ENCODE measurements around the gene SEPHS2. TPM values are rescaled to one million over a fixed set of nuclear protein-coding genes. Genes with fewer than 3 reads are reported as not detected.

SEPHS2 gene
- total RNA-seq, 1 experiment from 2014 or later = 53.5 TPM

GRCh38 chr16:30485818-30486436 lies 40.3 kb upstream of the SEPHS2 start:
- Mint-ChIP-seq H3K27ac (no peak overlapping the region), H3K27me3 (ENCODE audit: low read depth) (peaks cover 9% of the 10 kb centered on the region), H3K36me3 (no peaks in the 10 kb centered on the region), H3K9me3 (no peaks in the 10 kb centered on the region), H3K4me3 (no peak overlapping the region), H3K4me1 (peaks cover 14% of the 10 kb centered on the region)
- no peak for DNase-seq (ENCODE audit: low spot score)
- no peak for ATAC-seq
- ChIA-PET CTCF (interaction anchor here (0.7 kb wide), 1 partner anchor 56 kb away, joined by 3 read pairs; the partner anchor contains the start of gene DCTPP1), POLR2A (no interaction called here)
- TF ChIP-seq, protein P1, sequence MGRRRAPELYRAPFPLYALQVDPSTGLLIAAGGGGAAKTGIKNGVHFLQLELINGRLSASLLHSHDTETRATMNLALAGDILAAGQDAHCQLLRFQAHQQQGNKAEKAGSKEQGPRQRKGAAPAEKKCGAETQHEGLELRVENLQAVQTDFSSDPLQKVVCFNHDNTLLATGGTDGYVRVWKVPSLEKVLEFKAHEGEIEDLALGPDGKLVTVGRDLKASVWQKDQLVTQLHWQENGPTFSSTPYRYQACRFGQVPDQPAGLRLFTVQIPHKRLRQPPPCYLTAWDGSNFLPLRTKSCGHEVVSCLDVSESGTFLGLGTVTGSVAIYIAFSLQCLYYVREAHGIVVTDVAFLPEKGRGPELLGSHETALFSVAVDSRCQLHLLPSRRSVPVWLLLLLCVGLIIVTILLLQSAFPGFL (CRISPR knock-in tag; IDR thresholded peaks at IDR 0.05; ENCODE audit: borderline replicate concordance) = no peak
- no peak for TF ChIP-seq CDX4 (CRISPR knock-in tag; IDR thresholded peaks at IDR 0.05; ENCODE audit: borderline replicate concordance)
- TF ChIP-seq, protein P2, sequence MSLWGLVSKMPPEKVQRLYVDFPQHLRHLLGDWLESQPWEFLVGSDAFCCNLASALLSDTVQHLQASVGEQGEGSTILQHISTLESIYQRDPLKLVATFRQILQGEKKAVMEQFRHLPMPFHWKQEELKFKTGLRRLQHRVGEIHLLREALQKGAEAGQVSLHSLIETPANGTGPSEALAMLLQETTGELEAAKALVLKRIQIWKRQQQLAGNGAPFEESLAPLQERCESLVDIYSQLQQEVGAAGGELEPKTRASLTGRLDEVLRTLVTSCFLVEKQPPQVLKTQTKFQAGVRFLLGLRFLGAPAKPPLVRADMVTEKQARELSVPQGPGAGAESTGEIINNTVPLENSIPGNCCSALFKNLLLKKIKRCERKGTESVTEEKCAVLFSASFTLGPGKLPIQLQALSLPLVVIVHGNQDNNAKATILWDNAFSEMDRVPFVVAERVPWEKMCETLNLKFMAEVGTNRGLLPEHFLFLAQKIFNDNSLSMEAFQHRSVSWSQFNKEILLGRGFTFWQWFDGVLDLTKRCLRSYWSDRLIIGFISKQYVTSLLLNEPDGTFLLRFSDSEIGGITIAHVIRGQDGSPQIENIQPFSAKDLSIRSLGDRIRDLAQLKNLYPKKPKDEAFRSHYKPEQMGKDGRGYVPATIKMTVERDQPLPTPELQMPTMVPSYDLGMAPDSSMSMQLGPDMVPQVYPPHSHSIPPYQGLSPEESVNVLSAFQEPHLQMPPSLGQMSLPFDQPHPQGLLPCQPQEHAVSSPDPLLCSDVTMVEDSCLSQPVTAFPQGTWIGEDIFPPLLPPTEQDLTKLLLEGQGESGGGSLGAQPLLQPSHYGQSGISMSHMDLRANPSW (CRISPR knock-in tag; conservative IDR thresholded peaks at IDR 0.05; ENCODE audit: low read depth) = no peak
- TF ChIP-seq CTCF (IDR thresholded peaks at IDR 0.05) = no peak
- TF ChIP-seq TCF7 (CRISPR knock-in tag; IDR thresholded peaks at IDR 0.05; ENCODE audit: low read depth) = no peak
- no peak for TF ChIP-seq IRF2 (CRISPR knock-in tag; IDR thresholded peaks at IDR 0.05; ENCODE audit: borderline replicate concordance, low read depth)
- TF ChIP-seq ESRRA (CRISPR knock-in tag; IDR thresholded peaks at IDR 0.05; ENCODE audit: borderline replicate concordance) = no peak
- no peak for TF ChIP-seq MYBL2 (CRISPR knock-in tag; IDR thresholded peaks at IDR 0.05)
- TF ChIP-seq, protein P3, sequence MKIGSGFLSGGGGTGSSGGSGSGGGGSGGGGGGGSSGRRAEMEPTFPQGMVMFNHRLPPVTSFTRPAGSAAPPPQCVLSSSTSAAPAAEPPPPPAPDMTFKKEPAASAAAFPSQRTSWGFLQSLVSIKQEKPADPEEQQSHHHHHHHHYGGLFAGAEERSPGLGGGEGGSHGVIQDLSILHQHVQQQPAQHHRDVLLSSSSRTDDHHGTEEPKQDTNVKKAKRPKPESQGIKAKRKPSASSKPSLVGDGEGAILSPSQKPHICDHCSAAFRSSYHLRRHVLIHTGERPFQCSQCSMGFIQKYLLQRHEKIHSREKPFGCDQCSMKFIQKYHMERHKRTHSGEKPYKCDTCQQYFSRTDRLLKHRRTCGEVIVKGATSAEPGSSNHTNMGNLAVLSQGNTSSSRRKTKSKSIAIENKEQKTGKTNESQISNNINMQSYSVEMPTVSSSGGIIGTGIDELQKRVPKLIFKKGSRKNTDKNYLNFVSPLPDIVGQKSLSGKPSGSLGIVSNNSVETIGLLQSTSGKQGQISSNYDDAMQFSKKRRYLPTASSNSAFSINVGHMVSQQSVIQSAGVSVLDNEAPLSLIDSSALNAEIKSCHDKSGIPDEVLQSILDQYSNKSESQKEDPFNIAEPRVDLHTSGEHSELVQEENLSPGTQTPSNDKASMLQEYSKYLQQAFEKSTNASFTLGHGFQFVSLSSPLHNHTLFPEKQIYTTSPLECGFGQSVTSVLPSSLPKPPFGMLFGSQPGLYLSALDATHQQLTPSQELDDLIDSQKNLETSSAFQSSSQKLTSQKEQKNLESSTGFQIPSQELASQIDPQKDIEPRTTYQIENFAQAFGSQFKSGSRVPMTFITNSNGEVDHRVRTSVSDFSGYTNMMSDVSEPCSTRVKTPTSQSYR (CRISPR knock-in tag; IDR thresholded peaks at IDR 0.05) = no peak
- no peak for TF ChIP-seq NFATC4 (CRISPR knock-in tag; IDR thresholded peaks at IDR 0.05)
- TF ChIP-seq NR2C2 (CRISPR knock-in tag; IDR thresholded peaks at IDR 0.05) = no peak

GRCh38 chr16:30484887-30485286 lies 39.2 kb upstream of the SEPHS2 start:
- Mint-ChIP-seq H3K4me3 (no peak overlapping the region), H3K27me3 (ENCODE audit: low read depth) (peaks cover 11% of the 10 kb centered on the region), H3K9me3 (no peaks in the 10 kb centered on the region), H3K4me1 (peaks cover 10% of the 10 kb centered on the region), H3K36me3 (no peaks in the 10 kb centered on the region), H3K27ac (no peak overlapping the region)
- no peak for DNase-seq (ENCODE audit: low spot score)
- ChIA-PET CTCF (no interaction called here), POLR2A (no interaction called here)
- ATAC-seq = no peak
- TF ChIP-seq FOXP4 (CRISPR knock-in tag; IDR thresholded peaks at IDR 0.05) (no peak), TCF7 (CRISPR knock-in tag; IDR thresholded peaks at IDR 0.05; ENCODE audit: low read depth) (no peak), MXD4 (CRISPR knock-in tag; IDR thresholded peaks at IDR 0.05; ENCODE audit: borderline replicate concordance) (no peak), CREM (CRISPR knock-in tag; IDR thresholded peaks at IDR 0.05) (no peak), NFE2L1 (CRISPR knock-in tag; IDR thresholded peaks at IDR 0.05) (no peak), ZNF232 (CRISPR knock-in tag; IDR thresholded peaks at IDR 0.05) (no peak), E2F5 (CRISPR knock-in tag; IDR thresholded peaks at IDR 0.05) (no peak)
- TF ChIP-seq, protein P4, sequence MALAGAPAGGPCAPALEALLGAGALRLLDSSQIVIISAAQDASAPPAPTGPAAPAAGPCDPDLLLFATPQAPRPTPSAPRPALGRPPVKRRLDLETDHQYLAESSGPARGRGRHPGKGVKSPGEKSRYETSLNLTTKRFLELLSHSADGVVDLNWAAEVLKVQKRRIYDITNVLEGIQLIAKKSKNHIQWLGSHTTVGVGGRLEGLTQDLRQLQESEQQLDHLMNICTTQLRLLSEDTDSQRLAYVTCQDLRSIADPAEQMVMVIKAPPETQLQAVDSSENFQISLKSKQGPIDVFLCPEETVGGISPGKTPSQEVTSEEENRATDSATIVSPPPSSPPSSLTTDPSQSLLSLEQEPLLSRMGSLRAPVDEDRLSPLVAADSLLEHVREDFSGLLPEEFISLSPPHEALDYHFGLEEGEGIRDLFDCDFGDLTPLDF (CRISPR knock-in tag; IDR thresholded peaks at IDR 0.05) = no peak
